Spinal cord (tissue), 10 donors: ENCODE measurements around the gene MEFV. TPM values are rescaled to one million over a fixed set of nuclear protein-coding genes. Genes with fewer than 3 reads are reported as not detected.
"Not testable (repeated sequence)": the region's sequence is repeated elsewhere in the genome, so short reads cannot be mapped to it uniquely, and the experiment has no call there.

Experiments used
- DNase-seq, 6 donors: peaks; one replicate each; pipeline versions ENCODE4 v3.0.0 to v3.0.0-alpha.2; 2013 to 2015; ENCODE audit warnings: low spot score in 6 of 6, low read depth in 4 of 6
- H3K27ac ChIP-seq: one replicate; pipeline ENCODE4 v1.5.1; 2013; ENCODE audit warnings: low read depth, low read length, control low read depth
- H3K27me3 ChIP-seq: one replicate; pipeline ENCODE4 v1.6.1; 2013; ENCODE audit warnings: low read length; ENCODE audit not compliant: control insufficient read depth, insufficient read depth
- H3K36me3 ChIP-seq: one replicate; pipeline ENCODE4 v1.6.1; 2013; ENCODE audit warnings: low read length; ENCODE audit not compliant: control insufficient read depth, insufficient read depth
- H3K4me1 ChIP-seq: one replicate; pipeline ENCODE4 v1.6.1; 2013; ENCODE audit warnings: low read length; ENCODE audit not compliant: control insufficient read depth, insufficient read depth
- H3K4me3 ChIP-seq: one replicate; pipeline ENCODE4 v1.5.1; 2013; ENCODE audit warnings: low read depth, low read length, control low read depth
- H3K9me3 ChIP-seq: one replicate; pipeline ENCODE4 v1.6.1; 2013; ENCODE audit warnings: low read length; ENCODE audit not compliant: control insufficient read depth, insufficient read depth
- WGBS: methylation state at CpG from one replicate; pipeline ENCODE4 v1.1.5; 2013; ENCODE audit warnings: missing lambda C conversion rate; ENCODE audit not compliant: insufficient coverage; 5-methylcytosine and 5-hydroxymethylcytosine counted together
- polyA plus RNA-seq, 2 donors: library from polyadenylated mRNA; unstranded; fragments of 120-200 nt; gene quantifications; one replicate each; pipeline ENCODE4 v1.2.1, GENCODE V29; 2013; ENCODE audit not compliant: insufficient read length in 2 of 2
- total RNA-seq, 2 donors: library from RNA; depleted of rRNA in 1 of 2; stranded (reverse); fragments of 120-200 nt in 1 of 2; fragments of >200 nt in 1 of 2; gene quantifications; one replicate each; pipeline versions ENCODE4 v1.2.3 to v1.2.4, GENCODE V29; 2013 to 2014
- donor health status: healthy.

Gene MEFV
- total and polyA plus RNA-seq, 4 donors = 0.29 to 1.8 (median 0.35) TPM

DNA sequence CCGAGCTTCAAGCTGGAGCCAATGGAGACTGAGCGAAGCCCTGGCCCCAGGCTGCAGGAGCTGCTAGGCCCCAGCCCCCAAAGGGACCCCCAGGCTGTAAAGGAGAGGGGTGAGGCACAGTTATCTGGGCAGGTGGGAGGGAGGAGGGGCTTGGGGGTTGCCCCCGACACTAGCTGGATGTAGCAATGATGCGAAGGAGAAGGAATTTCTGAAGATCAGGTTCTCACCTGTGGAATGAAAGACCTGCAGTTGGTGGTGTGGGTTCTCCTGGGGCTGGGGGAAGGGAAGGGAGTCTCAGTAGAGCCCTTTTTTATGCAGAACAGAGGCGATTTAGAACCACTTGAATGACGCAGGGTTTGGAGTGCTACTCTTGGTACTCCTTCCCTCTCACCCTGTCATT, 28.7 kb upstream of the MEFV start:
- H3K27me3 ChIP-seq = no peaks in the 10 kb centered on the region
- H3K4me3 ChIP-seq = no peak overlapping the region
- peaks cover 23% of the 10 kb centered on the region for H3K4me1 ChIP-seq
- 100% methylated on average over 4 of the region's 6 CpGs for whole genome bisulfite sequencing
- no peak overlapping the region for H3K27ac ChIP-seq
- H3K36me3 ChIP-seq = peaks cover 29% of the 10 kb centered on the region
- peaks cover 2% of the 10 kb centered on the region for H3K9me3 ChIP-seq
- no peak for DNase-seq

DNA sequence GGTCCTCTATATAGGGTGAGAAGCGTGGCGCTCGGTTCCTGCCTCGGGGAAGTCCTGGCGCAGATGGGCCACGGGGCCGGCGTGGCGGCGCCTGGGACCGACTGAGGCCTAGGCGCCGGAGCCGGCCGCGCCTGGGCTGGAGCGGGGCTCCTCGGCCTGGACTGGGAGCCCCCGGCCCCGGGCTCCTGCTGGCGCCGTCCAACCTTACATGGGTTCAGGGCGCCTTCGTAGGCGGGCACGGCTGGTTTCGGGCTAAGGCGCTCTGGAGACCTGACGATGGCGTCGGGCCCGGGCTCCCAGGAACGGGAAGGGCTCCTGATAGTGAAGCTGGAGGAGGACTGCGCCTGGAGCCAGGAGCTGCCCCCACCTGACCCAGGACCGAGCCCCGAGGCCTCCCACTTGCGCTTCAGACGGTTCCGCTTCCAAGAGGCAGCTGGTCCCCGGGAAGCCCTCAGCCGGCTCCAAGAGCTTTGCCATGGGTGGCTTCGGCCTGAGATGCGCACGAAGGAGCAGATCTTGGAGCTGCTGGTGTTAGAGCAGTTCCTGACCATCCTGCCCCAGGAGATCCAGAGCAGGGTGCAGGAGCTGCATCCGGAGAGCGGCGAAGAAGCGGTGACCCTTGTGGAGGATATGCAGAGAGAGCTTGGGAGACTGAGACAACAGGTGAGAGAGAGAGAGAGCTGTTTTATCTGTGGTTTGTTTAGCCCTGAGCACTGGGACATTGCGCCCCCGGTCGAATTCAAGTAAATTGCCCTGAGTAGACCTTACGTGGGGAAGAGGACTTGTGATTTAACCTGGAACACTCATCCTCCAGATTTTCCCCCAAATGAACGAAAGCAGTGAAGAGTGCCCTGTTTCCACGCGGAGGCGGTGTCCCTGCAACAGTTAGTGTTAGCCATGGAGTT, 27.4 kb upstream of the MEFV start:
- peak overlapping the region; percentile 89 for H3K4me3 ChIP-seq
- H3K27ac ChIP-seq = peak overlapping the region; percentile 98
- H3K27me3 ChIP-seq = no peaks in the 10 kb centered on the region
- no peaks in the 10 kb centered on the region for H3K9me3 ChIP-seq
- DNase-seq = no peak
- peaks cover 23% of the 10 kb centered on the region for H3K4me1 ChIP-seq
- 6% methylated on average over 56 of the region's 56 CpGs for WGBS
- H3K36me3 ChIP-seq = peaks cover 15% of the 10 kb centered on the region

DNA sequence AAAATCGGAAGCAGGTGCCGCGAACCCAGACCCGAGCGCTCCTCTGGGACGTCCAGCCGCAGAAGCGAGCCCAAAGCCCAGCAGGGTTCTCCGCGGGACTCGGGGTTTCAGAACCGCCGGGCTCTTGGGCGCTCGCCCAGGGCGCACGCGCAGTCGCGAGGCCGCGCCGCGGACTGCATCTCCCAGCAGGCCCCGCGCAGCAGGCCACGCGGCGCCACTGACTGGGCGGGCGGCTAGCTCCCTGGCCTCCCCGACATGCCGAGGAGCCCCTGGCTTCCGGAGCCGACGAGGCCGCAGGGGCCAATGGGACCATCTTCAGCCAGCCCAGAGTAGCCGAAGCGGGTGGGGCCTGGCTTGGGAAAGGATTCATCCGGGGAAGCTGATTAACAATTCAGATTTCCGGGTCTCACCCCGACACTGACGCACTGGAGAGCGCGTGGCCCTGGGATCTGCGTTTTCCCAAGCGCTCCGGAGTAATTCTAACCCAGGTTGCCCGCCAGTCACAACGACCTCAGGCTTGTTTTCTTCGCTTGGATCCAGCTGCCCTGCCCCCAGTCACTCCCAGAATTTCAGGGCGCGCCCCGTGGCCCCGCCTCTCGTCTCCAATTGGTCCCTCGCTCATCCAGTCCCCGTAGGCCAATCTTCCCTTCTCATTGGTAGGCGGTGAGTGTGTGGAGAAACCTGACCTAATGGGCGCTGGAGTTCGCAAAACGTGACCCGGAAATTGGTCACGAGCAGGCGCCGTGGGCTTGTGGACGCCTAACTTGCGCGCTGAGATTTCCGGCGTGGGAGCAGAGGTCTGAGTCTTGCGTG, 26.5 kb upstream of the MEFV start, which contains the start of gene ZNF263:
Gene ZNF263 (plus strand): TSS at position 762 of the 813 bp plus-strand sequence. CDS start 328 bp downstream, outside the sequence.
- under 1% methylated on average over 72 of the region's 72 CpGs for WGBS

DNA sequence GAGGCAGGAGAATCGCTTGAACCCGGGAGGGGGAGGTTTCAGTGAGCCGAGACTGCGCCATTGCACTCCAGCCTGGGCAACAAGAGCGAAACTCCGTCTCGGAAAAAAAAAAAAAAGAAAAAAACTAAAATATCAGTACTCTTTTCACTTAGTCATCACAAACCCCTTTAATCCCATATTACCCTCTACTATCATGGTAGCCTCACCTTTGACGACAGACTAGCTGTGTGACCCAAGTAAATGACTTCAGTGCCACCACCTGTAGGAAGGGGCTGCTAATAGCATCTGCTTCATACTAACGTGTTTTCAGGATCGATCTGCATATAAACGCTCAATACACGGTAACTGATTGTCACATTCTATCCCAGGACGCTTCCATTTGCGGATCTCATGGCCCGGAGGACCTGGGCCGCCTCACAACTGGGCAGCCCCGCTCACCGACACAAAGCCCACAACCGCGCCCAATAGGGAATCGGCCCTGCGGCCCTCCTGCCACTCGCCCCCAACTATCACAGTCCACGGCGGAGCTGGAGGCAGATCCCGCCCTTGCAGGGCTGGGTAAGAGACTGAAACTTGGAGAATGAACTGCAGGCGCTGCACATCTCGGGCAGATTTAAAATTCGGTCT, 25.8 kb upstream of the MEFV start:
- WGBS = under 1% methylated on average over 17 of the region's 29 CpGs
- peaks cover 4% of the 10 kb centered on the region for H3K27me3 ChIP-seq
- H3K27ac ChIP-seq = peak overlapping the region; percentile 98
- no peak for DNase-seq
- peak overlapping the region; percentile 89 for H3K4me3 ChIP-seq
- peaks cover 9% of the 10 kb centered on the region for H3K36me3 ChIP-seq
- no peaks in the 10 kb centered on the region for H3K9me3 ChIP-seq
- peaks cover 23% of the 10 kb centered on the region for H3K4me1 ChIP-seq

More for the DNA sequence above, 26.5 kb upstream of the MEFV start, which contains the start of gene ZNF263:
- DNase-seq = peak; percentile 93 to 99 (median 95)
- Histone ChIP-seq H3K27me3 (no peaks in the 10 kb centered on the region), H3K36me3 (peaks cover 9% of the 10 kb centered on the region), H3K4me3 (peak within 1 kb of the TSS; percentile 89), H3K9me3 (no peaks in the 10 kb centered on the region), H3K27ac (peak within 1 kb of the TSS; percentile 98), H3K4me1 (peaks cover 23% of the 10 kb centered on the region)

DNA sequence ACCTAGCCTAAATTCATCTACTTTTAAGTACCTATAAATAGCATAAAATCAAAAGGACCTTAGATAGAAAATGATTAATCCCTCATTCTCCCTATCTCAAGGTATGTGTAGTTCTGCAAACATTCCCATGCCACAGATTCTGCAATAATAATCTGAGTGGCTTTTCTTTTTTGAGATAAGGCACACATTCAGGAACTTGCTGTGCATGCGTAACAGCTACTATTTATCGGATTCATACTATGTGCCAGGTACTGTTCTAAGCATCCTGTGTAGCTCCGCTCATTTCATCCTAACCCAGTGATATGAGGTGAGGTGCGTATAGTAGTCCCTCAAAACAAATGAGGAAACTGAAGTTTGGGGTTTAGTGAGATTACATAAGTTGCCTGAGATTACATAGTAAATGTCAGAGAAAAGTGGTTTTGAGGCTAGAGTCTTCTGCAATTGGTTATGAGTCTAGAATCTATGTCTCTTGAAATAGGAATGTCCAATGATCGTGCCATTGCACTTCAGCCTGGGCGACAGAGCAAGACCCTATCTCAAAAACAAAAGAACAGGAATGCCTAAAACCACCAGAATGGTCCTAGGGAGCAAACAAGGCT, 24.9 kb upstream of the MEFV start:
- DNase-seq = no peak
- Histone ChIP-seq H3K4me1 (peaks cover 23% of the 10 kb centered on the region), H3K4me3 (no peak overlapping the region), H3K9me3 (no peaks in the 10 kb centered on the region), H3K27ac (no peak overlapping the region), H3K36me3 (peaks cover 9% of the 10 kb centered on the region), H3K27me3 (peaks cover 10% of the 10 kb centered on the region)
- WGBS = 96% methylated on average over 4 of the region's 6 CpGs

DNA sequence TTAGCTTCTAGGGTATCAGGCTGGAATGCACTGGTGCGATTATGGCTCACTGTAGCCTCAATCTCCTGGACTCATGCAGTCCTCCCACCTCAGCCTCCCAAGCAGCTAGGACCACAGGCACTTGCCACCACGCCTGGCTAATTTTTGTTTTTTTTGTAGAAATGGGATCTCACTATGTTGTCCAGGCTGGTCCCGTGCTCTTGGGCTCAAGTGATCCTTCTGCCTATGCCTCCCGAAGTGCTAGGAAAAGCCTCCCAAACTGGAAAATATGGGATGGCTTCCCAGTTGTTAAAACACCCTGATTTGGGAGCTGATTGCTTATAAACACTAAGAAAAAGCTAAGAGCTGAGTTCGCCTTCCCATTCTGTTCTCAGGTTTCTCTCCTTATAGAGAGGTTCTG, 20.2 kb upstream of the MEFV start:
- DNase-seq = no peak
- H3K9me3 ChIP-seq = no peaks in the 10 kb centered on the region
- H3K27ac ChIP-seq = no peak overlapping the region
- no peak overlapping the region for H3K4me3 ChIP-seq
- peaks cover 10% of the 10 kb centered on the region for H3K27me3 ChIP-seq
- peaks cover 1% of the 10 kb centered on the region for H3K4me1 ChIP-seq
- H3K36me3 ChIP-seq = no peaks in the 10 kb centered on the region
- 85% methylated on average over 2 of the region's 5 CpGs for whole genome bisulfite sequencing

DNA sequence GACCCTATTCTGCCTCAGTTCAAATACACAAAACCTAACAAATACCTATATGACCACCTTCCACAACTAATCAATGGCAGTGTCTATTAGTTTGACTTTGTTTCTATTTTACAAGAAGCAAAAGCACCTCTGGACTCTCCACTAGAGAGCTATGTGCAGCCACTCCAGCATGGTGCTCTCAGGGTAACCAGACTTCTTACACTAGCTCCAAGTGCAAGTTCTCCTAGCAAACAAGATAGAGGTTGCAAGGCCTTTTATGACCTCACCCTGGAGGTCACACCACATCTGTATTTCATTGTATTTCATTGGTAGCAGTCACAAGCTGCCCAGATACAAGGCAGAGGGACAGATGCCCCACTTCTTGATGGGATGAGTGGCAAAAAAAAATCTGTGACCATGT, 18.5 kb upstream of the MEFV start:
- Histone ChIP-seq H3K36me3 (no peaks in the 10 kb centered on the region), H3K27ac (no peak overlapping the region), H3K27me3 (peaks cover 10% of the 10 kb centered on the region), H3K4me3 (no peak overlapping the region), H3K4me1 (no peaks in the 10 kb centered on the region), H3K9me3 (no peaks in the 10 kb centered on the region)
- DNase-seq = no peak

DNA sequence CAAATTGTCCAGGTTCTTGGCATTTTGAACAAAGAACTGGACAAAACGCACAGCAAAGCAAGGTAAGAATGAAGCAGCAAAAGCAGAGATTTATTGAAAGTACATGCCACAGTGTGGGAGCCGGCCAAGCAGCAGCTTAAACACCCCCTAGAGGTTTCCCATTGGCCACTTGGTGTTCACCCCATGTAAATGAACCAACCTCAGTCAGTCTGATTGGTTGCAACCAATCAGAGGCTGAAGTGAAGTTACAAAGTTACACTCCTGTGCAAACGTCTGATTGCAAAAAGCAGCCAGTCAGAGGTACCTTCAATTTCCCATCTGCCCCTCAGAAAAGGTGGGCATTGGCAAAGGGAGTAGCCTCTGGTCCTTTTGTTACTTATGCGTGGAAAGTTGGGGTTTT, 18.1 kb upstream of the MEFV start:
- Histone ChIP-seq H3K4me3 (no peak overlapping the region), H3K36me3 (no peaks in the 10 kb centered on the region), H3K9me3 (no peaks in the 10 kb centered on the region), H3K27me3 (peaks cover 10% of the 10 kb centered on the region), H3K4me1 (no peaks in the 10 kb centered on the region), H3K27ac (no peak overlapping the region)
- WGBS = 22% methylated on average over 3 of the region's 4 CpGs
- no peak for DNase-seq

DNA sequence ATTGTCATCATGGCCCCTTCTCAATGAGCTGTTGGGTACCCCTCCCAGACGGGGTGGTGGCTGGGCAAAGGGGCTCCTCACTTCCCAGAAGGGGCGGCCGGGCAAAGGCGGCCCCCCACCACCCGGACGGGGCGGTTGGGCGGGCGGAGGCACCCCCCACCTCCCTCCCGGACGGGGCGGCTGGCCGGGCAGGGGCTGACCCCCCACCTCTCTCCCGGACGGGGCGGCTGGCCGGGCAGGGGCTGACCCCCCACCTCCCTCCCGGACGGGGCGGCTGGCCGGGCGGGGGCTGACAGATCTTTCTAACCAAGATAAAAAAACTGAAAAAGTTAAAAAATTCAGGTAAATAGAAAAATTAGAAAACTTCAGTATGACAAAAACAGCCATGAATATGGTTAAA, 14.8 kb upstream of the MEFV start:
- 100% methylated on average over 1 of the region's 22 CpGs for WGBS
- H3K9me3 ChIP-seq, H3K27me3 ChIP-seq, H3K4me3 ChIP-seq, DNase-seq, H3K36me3 ChIP-seq, H3K27ac ChIP-seq, H3K4me1 ChIP-seq: not testable (repeated sequence)
